Activated T-helper 1 cell treated with anti-CD3 and anti-CD28 coated beads, Interleukin-12 subunit alpha, Interleukin-12 subunit beta, Interleukin-2, Interleukin-4 antibody, amounts not matched to agents 30 ng/mL and 10 ng/mL and 1 ng/mL, durations not matched to agents 14 hours and 24 hours and 36 hours (primary cell): ENCODE measurements around the gene CLRN2. TPM values are rescaled to one million over a fixed set of nuclear protein-coding genes. Genes with fewer than 3 reads are reported as not detected.

ENCODE experiments used
- DNase-seq: peaks from one replicate; pipeline ENCODE4 v3.0.0; 2021; ENCODE audit warnings: low spot score
- H3K27ac Mint-ChIP-seq: one replicate; pipeline ENCODE4 v1.8.0; 2021; ENCODE audit warnings: mild to moderate bottlenecking, mixed read lengths
- H3K27me3 Mint-ChIP-seq: one replicate; pipeline ENCODE4 v1.8.0; 2022; ENCODE audit warnings: mild to moderate bottlenecking, moderate library complexity, mixed read lengths; ENCODE audit not compliant: insufficient read depth
- H3K36me3 Mint-ChIP-seq: one replicate; pipeline ENCODE4 v1.8.0; 2021; ENCODE audit warnings: low read depth, mixed read lengths
- H3K4me1 Mint-ChIP-seq: one replicate; pipeline ENCODE4 v1.8.0; 2021; ENCODE audit warnings: low read depth, mixed read lengths
- H3K4me3 Mint-ChIP-seq: one replicate; pipeline ENCODE4 v1.8.0; 2021; ENCODE audit warnings: mild to moderate bottlenecking, moderate library complexity, mixed read lengths
- H3K9me3 Mint-ChIP-seq: one replicate; pipeline ENCODE4 v1.8.0; 2021; ENCODE audit warnings: mixed read lengths
- intact Hi-C: fragments of 100-400 bp; cut with micrococcal nuclease; formaldehyde crosslinking; loops from one replicate; pipeline ENCODE4 v1.15.1; 2024
- total RNA-seq: library from RNA; stranded (reverse); gene quantifications from 2 replicates; pipeline ENCODE4 v1.2.3, GENCODE V29; 2022

CLRN2 gene
- total RNA-seq, 1 donor from 2014 or later: not detected

DNA sequence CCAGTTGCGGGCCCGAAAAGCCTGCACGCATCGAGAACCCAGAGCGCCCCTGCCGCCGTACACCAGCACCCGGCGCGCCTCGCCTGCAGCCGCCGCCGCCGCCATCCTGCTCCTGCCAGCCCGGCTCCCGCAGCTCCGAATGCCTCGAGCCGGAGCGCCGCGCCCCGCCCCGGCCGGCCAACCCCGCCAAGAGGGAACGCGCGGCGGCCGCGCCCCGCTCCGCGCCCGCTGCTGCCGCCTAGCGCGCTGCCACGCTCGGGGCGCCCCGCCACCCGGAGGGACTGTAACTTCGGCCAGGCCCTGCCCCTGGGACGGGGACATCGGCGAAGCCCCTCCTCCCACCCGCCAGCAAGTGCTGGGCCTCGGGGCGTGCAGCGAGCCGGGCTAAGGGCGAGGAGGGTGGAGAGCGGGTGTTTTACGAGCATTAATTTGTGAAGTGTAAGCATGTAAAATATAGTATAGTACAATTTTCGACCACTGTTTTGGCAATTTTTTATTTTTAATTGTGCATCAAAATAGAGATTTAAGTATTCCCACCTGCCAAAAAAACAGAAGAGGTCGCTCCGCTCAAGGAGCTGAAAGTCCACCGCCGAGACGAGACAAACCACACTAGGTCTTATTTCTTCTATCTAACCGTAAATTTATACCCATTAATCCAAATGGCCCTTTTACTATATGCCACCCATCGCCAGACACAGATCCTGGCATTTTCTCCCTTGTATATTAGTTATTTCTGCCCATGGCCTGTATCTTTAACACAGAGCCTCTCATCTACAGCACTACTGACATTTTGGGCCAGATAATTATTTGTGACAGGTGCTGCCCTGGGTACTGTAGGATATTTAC is 2.8 kb upstream of the CLRN2 start, which contains the start of gene QDPR:
TSS of gene QDPR (minus strand) at position 141 of the 846 bp plus-strand sequence. CDS start at position 105, 36 bp downstream.
- Mint-ChIP-seq H3K4me3 (peak within 1 kb of the TSS; percentile 98), H3K27ac (peak within 1 kb of the TSS; percentile 92), H3K9me3 (no peaks in the 10 kb centered on the region), H3K27me3 (peaks cover 19% of the 10 kb centered on the region), H3K36me3 (peaks cover 8% of the 10 kb centered on the region), H3K4me1 (peaks cover 15% of the 10 kb centered on the region)
- intact Hi-C loops: loop anchor here (1.0 to 10.0 kb wide), 7 partner anchors 37 to 1287 kb away; partner anchors contain the start of genes DCAF16, LAP3, LCORL and NCAPG
- DNase-seq: peak; percentile 69

DNA sequence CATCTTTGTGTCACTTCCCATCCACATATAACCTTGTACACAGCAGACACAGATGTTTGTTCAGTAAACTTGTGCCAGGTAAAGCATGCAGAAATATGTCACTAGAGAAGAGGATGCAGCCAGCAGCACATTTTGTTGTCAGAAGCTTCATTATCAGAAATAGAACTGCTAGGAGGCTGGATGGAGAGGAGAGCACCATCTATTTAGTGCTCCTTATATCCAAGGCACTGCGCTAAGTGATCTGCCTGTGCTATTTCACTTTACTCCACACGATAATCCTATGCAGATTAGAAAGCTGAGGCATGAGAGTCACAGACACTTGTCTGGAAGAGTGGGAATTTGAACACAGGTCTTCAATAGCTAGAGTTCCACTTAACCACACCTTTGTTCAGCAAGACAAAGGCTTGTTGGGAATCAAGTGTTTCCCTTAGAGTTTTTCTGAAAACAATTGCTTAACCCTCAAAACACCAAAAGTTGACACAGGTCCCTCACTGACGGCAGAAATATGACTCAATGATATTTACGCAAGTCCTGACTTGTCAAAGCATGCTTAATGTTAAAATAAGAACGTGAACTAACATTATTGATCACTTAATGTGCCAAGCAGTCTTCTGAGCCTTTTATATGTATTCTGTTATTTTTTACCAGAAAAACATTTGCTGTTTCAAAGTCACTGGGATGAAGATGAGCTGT is 1.8 kb upstream of the CLRN2 start:
- Mint-ChIP-seq H3K9me3 (no peaks in the 10 kb centered on the region), H3K27me3 (peaks cover 19% of the 10 kb centered on the region)
- intact Hi-C loops: loop anchor here (1.0 to 10.0 kb wide), 6 partner anchors 36 to 1288 kb away; partner anchors contain the start of genes DCAF16, LAP3, NCAPG and TAPT1

GRCh38 chr4:17515445-17516407 is 761 bp downstream of the CLRN2 start:
- H3K27me3 Mint-ChIP-seq: peaks cover 23% of the 10 kb centered on the region

More for the DNA sequence above, 1.8 kb upstream of the CLRN2 start:
- peak overlapping the region; percentile 24 for H3K27ac Mint-ChIP-seq
- no peak for DNase-seq
- peak overlapping the region; percentile 80 for H3K4me3 Mint-ChIP-seq
- peaks cover 6% of the 10 kb centered on the region for H3K36me3 Mint-ChIP-seq
- peaks cover 15% of the 10 kb centered on the region for H3K4me1 Mint-ChIP-seq

DNA sequence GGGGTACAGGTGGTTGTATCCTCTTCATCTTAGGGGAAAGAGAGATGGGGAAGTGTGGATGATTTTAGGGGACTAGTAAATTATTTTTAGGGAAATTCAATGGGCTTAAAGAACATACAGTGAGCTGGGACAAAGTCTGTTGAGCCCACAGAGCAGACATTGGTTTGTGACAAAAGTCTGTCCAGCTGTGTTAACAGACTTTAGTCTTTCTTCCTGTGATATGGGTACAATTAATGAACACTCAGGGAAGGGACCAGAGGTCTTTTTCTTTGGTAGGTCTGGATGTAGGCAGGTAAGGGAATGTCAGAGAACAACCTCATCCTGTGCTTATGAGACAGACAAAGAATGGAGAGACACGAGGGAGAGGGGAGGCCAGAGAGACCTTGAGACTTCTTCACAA is 2.0 kb downstream of the CLRN2 start:
- Mint-ChIP-seq H3K9me3 (no peaks in the 10 kb centered on the region), H3K4me1 (peaks cover 9% of the 10 kb centered on the region), H3K36me3 (no peaks in the 10 kb centered on the region), H3K27me3 (peaks cover 24% of the 10 kb centered on the region), H3K4me3 (no peak overlapping the region), H3K27ac (no peak overlapping the region)
- no peak for DNase-seq
- intact Hi-C loops: loop anchor here (10.0 kb wide), 1 partner anchor 1292 kb away; the partner anchor contains the start of gene TAPT1

More at GRCh38 chr4:17515445-17516407, 761 bp downstream of the CLRN2 start:
- peaks cover 11% of the 10 kb centered on the region for H3K4me1 Mint-ChIP-seq
- H3K27ac Mint-ChIP-seq: no peak overlapping the region
- no peaks in the 10 kb centered on the region for H3K9me3 Mint-ChIP-seq
- intact Hi-C loops: loop anchor here (10.0 kb wide), 1 partner anchor 1291 kb away; the partner anchor contains the start of gene TAPT1
- peaks cover 1% of the 10 kb centered on the region for H3K36me3 Mint-ChIP-seq
- no peak overlapping the region for H3K4me3 Mint-ChIP-seq
- DNase-seq: no peak

- DNase-seq: no peak
- Mint-ChIP-seq H3K9me3 (no peaks in the 10 kb centered on the region), H3K4me3 (no peak overlapping the region), H3K36me3 (no peaks in the 10 kb centered on the region), H3K27me3 (peaks cover 26% of the 10 kb centered on the region), H3K4me1 (peaks cover 4% of the 10 kb centered on the region), H3K27ac (no peak overlapping the region)
- intact Hi-C loops: loop anchor here (10.0 kb wide), 1 partner anchor 1293 kb away; the partner anchor contains the start of gene TAPT1
Measured at GRCh38 chr4:17517664-17518063, 2.7 kb downstream of the CLRN2 start.

DNA sequence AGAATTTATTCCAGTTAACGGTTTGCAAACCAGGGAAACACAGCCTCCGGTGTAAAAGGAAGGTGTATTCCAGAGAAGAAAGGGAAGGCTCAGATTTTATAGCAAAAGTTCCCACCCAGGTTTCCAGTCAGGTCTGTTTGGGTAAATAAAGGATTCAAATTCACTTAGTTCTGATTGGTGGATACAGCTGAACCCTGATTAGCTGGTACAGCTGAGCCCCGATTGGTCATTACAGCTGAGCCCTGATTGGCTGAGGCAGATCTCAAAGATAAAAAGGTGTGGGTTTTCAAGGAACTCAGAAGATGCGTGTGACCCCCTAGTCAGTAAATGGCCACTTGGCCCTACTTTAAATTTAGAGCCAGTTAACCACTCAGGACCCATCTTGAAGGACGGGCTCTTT is 6.6 kb downstream of the CLRN2 start:
- Mint-ChIP-seq H3K9me3 (no peaks in the 10 kb centered on the region), H3K27me3 (peaks cover 18% of the 10 kb centered on the region), H3K4me1 (no peaks in the 10 kb centered on the region), H3K36me3 (no peaks in the 10 kb centered on the region), H3K4me3 (no peak overlapping the region), H3K27ac (no peak overlapping the region)
- no peak for DNase-seq
- intact Hi-C loops: no loop called here

DNA sequence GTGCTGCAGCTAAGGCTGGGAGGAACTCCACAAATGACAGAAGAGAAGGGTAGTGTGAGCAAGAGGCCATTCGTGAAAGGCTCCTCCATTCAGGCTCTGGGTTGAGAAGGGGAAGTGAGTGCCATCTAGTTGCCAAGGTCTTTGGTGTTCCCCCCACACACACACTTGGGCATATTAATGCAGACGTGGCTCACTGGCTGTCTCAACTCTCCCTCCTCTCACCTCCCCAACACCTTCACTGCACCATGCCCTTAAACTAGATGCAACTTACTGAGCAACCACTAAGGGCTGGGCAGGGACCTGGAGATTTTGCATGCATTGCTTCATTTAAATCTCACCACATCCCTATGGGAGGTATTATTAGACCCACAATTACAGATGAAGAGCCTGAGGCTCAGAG is 8.7 kb downstream of the CLRN2 start:
- intact Hi-C loops: no loop called here
- Mint-ChIP-seq H3K9me3 (no peaks in the 10 kb centered on the region), H3K27me3 (peaks cover 11% of the 10 kb centered on the region), H3K27ac (no peak overlapping the region), H3K36me3 (no peaks in the 10 kb centered on the region), H3K4me3 (no peak overlapping the region), H3K4me1 (no peaks in the 10 kb centered on the region)
- DNase-seq: no peak

DNA sequence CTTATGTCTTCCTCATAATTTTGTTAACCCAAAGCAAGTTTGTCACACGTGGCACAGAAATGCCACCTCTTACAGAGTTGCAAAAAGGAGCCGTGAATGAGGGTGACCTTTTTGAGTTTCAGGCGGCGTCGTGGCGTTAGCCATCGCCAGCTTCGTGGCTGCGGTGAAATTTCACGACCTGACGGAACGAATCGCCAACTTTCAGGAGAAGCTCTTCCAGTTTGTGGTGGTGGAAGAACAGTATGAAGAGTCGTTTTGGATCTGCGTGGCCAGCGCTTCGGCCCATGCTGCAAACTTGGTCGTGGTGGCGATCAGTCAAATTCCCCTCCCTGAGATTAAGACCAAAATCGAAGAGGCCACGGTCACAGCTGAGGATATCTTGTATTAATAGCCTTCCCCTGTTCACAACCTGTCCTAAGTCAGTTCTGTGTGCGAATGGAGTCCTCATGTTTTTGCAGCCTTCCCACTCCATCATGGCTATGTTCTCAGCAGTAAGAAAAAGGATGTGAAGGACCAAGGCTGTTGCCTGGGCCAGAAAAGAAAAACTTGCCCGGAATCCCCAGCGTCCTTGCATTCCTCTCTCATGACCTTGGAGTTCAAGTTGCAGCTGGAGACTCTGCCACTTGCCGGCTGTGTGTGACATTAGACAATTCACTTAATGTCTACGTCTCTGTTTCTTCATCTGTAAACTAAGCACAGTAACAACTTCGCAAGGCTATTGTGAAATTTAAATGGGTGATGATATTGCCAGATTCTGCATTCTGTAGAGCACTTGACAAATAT is 11.9 kb downstream of the CLRN2 start:
- Mint-ChIP-seq H3K4me1 (no peaks in the 10 kb centered on the region), H3K36me3 (no peaks in the 10 kb centered on the region), H3K9me3 (no peaks in the 10 kb centered on the region), H3K4me3 (no peak overlapping the region), H3K27me3 (peaks cover 12% of the 10 kb centered on the region), H3K27ac (no peak overlapping the region)
- DNase-seq: no peak
- intact Hi-C loops: no loop called here

GRCh38 chr4:17528551-17529165 is 13.7 kb downstream of the CLRN2 start:
- H3K4me1 Mint-ChIP-seq: no peaks in the 10 kb centered on the region
- no peaks in the 10 kb centered on the region for H3K9me3 Mint-ChIP-seq
- H3K27me3 Mint-ChIP-seq: peaks cover 9% of the 10 kb centered on the region
- no peaks in the 10 kb centered on the region for H3K36me3 Mint-ChIP-seq
- H3K4me3 Mint-ChIP-seq: no peak overlapping the region
- H3K27ac Mint-ChIP-seq: no peak overlapping the region
- intact Hi-C loops: no loop called here
- DNase-seq: no peak

GRCh38 chr4:17531538-17532285 is 16.7 kb downstream of the CLRN2 start:
- Mint-ChIP-seq H3K9me3 (no peaks in the 10 kb centered on the region), H3K27me3 (peaks cover 5% of the 10 kb centered on the region), H3K27ac (no peak overlapping the region), H3K4me3 (no peak overlapping the region), H3K4me1 (no peaks in the 10 kb centered on the region), H3K36me3 (no peaks in the 10 kb centered on the region)
- intact Hi-C loops: no loop called here
- DNase-seq: no peak

- intact Hi-C loops: no loop called here
- Mint-ChIP-seq H3K4me1 (no peaks in the 10 kb centered on the region), H3K9me3 (no peaks in the 10 kb centered on the region), H3K36me3 (no peaks in the 10 kb centered on the region), H3K4me3 (no peak overlapping the region), H3K27ac (no peak overlapping the region), H3K27me3 (peaks cover 5% of the 10 kb centered on the region)
- no peak for DNase-seq
Measured at GRCh38 chr4:17534705-17535104, 19.7 kb downstream of the CLRN2 start.
